K562 (cell line): Measurements from ENCODE around the gene ARHGAP18. TPM values are rescaled to one million over a fixed set of nuclear protein-coding genes. Genes with fewer than 3 reads are reported as not detected.

Experiments
- ATAC-seq: fragments of 200-7000 bp; cut with Tn5 transposase; 3 replicates; pipeline ENCODE4 v1.9.1; 2020; ENCODE audit warnings: moderate library complexity
- BruUV-seq: library from RNA; stranded (reverse); fragments of 400-500 nt; replicated peaks from 2 replicates; lab custom pipeline; 2021; lab: Mats Ljungman, UMichigan
- CTCF ChIA-PET: fragments of 300-600 bp; formaldehyde crosslinking; extraction: SDS; loops from one replicate; lab custom pipeline; 2021; ENCODE audit warnings: low intra/inter-chr PET ratio; lab: Yijun Ruan, JAX
- POLR2A ChIA-PET: fragments of 300-600, 350-650 bp; sonication (Branson Sonifier 250); formaldehyde crosslinking; extraction: SDS; loops from one replicate; lab custom pipeline; 2021; ENCODE audit warnings: antibody characterized with exemption, inconsistent platforms; lab: Yijun Ruan, JAX
- DNase-seq, 4 experiments: peaks; one replicate each; pipeline versions ENCODE4 v3.0.0 to v3.0.0-alpha.2; 2011 to 2018; ENCODE audit warnings: low spot score in 3 of 4, mixed read lengths in 3 of 4; ENCODE audit errors: extremely low read depth in 1 of 4
- FAIRE-seq: peaks from 2 replicates; lab custom pipeline; 2011; peaks lifted over from hg19 to GRCh38; lab: Jason Lieb, UNC
- H2AFZ ChIP-seq: 2 replicates; pipeline ENCODE4 v1.6.0; 2011; ENCODE audit warnings: low read depth, low read length, control low read depth, inconsistent platforms
- H3K27ac ChIP-seq: fragments of 200-600 bp; 3 replicates; pipeline ENCODE4 v1.8.0; 2011; ENCODE audit warnings: low read depth, mild to moderate bottlenecking, control low read depth, inconsistent platforms, low read length, moderate library complexity, mixed read lengths; ENCODE audit errors: extremely low read depth
- H3K27me3 ChIP-seq, 2 experiments: fragments of 300-600 bp in 1 of 2; 2 replicates in 1 of 2; 3 replicates in 1 of 2; pipeline versions ENCODE4 v1.6.0 to v1.8.0; 2011; ENCODE audit warnings: inconsistent platforms in 2 of 2, low read length in 2 of 2, mild to moderate bottlenecking in 1 of 2, mixed read lengths in 1 of 2, moderate library complexity in 1 of 2; ENCODE audit not compliant: control insufficient read depth in 2 of 2, insufficient read depth in 2 of 2
- H3K36me3 ChIP-seq: fragments of 300-600 bp; 3 replicates; pipeline ENCODE4 v1.8.0; 2011; ENCODE audit warnings: mild to moderate bottlenecking, low read length, inconsistent platforms; ENCODE audit not compliant: control insufficient read depth, insufficient read depth
- H3K4me1 ChIP-seq, 2 experiments: fragments of 200-600 bp in 1 of 2; replicated peaks in 1 of 2; 2 replicates in 1 of 2; 3 replicates in 1 of 2; pipeline versions ENCODE4 v1.5.1 to v1.8.0; 2011; ENCODE audit warnings: inconsistent platforms in 2 of 2, low read length in 2 of 2, mild to moderate bottlenecking in 1 of 2, mixed read lengths in 1 of 2, moderate library complexity in 1 of 2; ENCODE audit not compliant: control insufficient read depth in 2 of 2, insufficient read depth in 2 of 2
- H3K4me2 ChIP-seq: 2 replicates; pipeline ENCODE4 v1.6.1; 2011; ENCODE audit warnings: low read length, control low read depth, inconsistent platforms, mixed read lengths; ENCODE audit not compliant: insufficient read depth
- H3K4me3 ChIP-seq: fragments of 200-600 bp; sonication (generic), shearing (Covaris generic); 2 replicates; pipeline ENCODE4 v1.5.1; 2016; ENCODE audit warnings: control low read depth, inconsistent platforms
- H3K79me2 ChIP-seq: fragments of 200-600 bp; 3 replicates; pipeline ENCODE4 v1.8.0; 2011; ENCODE audit warnings: low read length, inconsistent platforms; ENCODE audit not compliant: control insufficient read depth, insufficient read depth
- H3K9ac ChIP-seq, 2 experiments: 2 replicates each; pipeline versions ENCODE4 v1.6.0 to v1.6.1; 2011; ENCODE audit warnings: low read depth in 2 of 2, low read length in 2 of 2, control low read depth in 1 of 2, inconsistent platforms in 1 of 2, mild to moderate bottlenecking in 1 of 2, mixed read lengths in 1 of 2; ENCODE audit not compliant: insufficient read depth in 1 of 2
- H3K9me1 ChIP-seq: one replicate; pipeline ENCODE4 v1.6.0; 2011; ENCODE audit warnings: inconsistent platforms, mild to moderate bottlenecking, low read length, moderate library complexity; ENCODE audit not compliant: control insufficient read depth, insufficient read depth
- H3K9me3 ChIP-seq: replicated peaks from 2 replicates; pipeline ENCODE4 v1.5.1; 2011; ENCODE audit warnings: low read depth, low read length, inconsistent platforms; ENCODE audit not compliant: control insufficient read depth, insufficient read depth
- H4K20me1 ChIP-seq: replicated peaks from 2 replicates; pipeline ENCODE4 v1.6.1; 2011; ENCODE audit warnings: low read length, inconsistent platforms, mixed read lengths; ENCODE audit not compliant: control insufficient read depth, insufficient read depth
- HMGXB4 ChIP-seq: sonication (generic); formaldehyde crosslinking; IDR thresholded peaks from 2 replicates; pipeline ENCODE4 v1.8.1; 2023; ENCODE audit warnings: mild to moderate bottlenecking, missing genetic modification reagents
- HNRNPH1 ChIP-seq: fragments of 200-400 bp; formaldehyde crosslinking; optimal IDR thresholded peaks from 2 replicates; pipeline ENCODE3; 2017; ENCODE audit warnings: low read depth, mild to moderate bottlenecking, low read length, moderate library complexity
- POLR2B ChIP-seq: fragments of 450-650 bp; IDR thresholded peaks from 2 replicates; pipeline ENCODE4 v1.6.1; 2018; ENCODE audit warnings: low read depth; ENCODE audit not compliant: partially characterized antibody
- PPARD ChIP-seq: fragments of 250-450 bp; sonication (Bioruptor Pico); IDR thresholded peaks from 2 replicates; pipeline ENCODE4 v1.8.0; 2022; ENCODE audit warnings: inconsistent platforms, mild to moderate bottlenecking, moderate library complexity
- SMAD4 ChIP-seq: fragments of 250-450 bp; sonication (Bioruptor Pico); conservative IDR thresholded peaks from 2 replicates; pipeline ENCODE4 v1.8.0; 2021; ENCODE audit warnings: inconsistent platforms, mild to moderate bottlenecking, moderate library complexity
- ZNF232 ChIP-seq: sonication (generic); formaldehyde crosslinking; IDR thresholded peaks from 2 replicates; pipeline ENCODE4 v1.8.0; 2022; ENCODE audit warnings: mild to moderate bottlenecking, missing genetic modification reagents
- WGBS: fragments of 100-300 bp; shearing (Covaris generic); methylation state at CpG from one replicate; pipeline ENCODE4 v1.1.6; 2016; ENCODE audit warnings: low coverage, mixed read lengths; ENCODE audit not compliant: insufficient coverage; ENCODE audit errors: missing lambda C conversion rate; 5-methylcytosine and 5-hydroxymethylcytosine counted together
- in situ Hi-C: fragments of 300-500 bp; cut with MboI; formaldehyde crosslinking; loops from 4 replicates; pipeline ENCODE4 v1.15.0; 2018; ENCODE audit warnings: inconsistent platforms, mixed read lengths
- intact Hi-C: fragments of 100-400 bp; cut with micrococcal nuclease; formaldehyde crosslinking; loops from 2 replicates; pipeline ENCODE4 v1.14.2; 2022
- polyA plus RNA-seq, 8 experiments: library from polyadenylated mRNA; depleted of rRNA in 4 of 8; stranded (reverse) in 5 of 8; unstranded in 3 of 8; fragments of >200 nt; fragmentation: Nextera tagmentation in 2 of 8; fragmentation: Illumina TruSeq in 1 of 8; extraction: Ambion mirVana in 2 of 8; extraction: Trizol in 1 of 8; gene quantifications; 2 replicates each; pipeline versions ENCODE4 v1.2.1 to v1.2.3, GENCODE V29; 2011 to 2014; ENCODE audit warnings: inconsistent platforms in 1 of 8, missing spikeins in 1 of 8
- total RNA-seq, 7 experiments: library from RNA; depleted of rRNA in 6 of 7; stranded (reverse); fragments of >200 nt in 6 of 7; fragmentation: Illumina TruSeq in 2 of 7; extraction: Trizol in 2 of 7; gene quantifications; 2 replicates each; pipeline versions ENCODE4 v1.2.1 to v1.2.3, GENCODE V29; 2011 to 2021; ENCODE audit warnings: low replicate concordance in 1 of 7
- TF ChIP-seq, protein P1 (sequence below), 2 experiments: IDR thresholded peaks; 2 replicates each; pipeline ENCODE4 v1.6.1; 2011; ENCODE audit warnings: borderline replicate concordance in 1 of 2, control low read depth in 1 of 2, low read depth in 1 of 2, low read length in 1 of 2, mild to moderate bottlenecking in 1 of 2, mixed read lengths in 1 of 2, moderate library complexity in 1 of 2; ENCODE audit not compliant: insufficient read depth in 1 of 2, insufficient read length in 1 of 2, poor library complexity in 1 of 2, severe bottlenecking in 1 of 2; ENCODE audit errors: extremely low read depth in 1 of 2

Gene ARHGAP18
- total and polyA plus RNA-seq, 9 of the 15 experiments (the other 6 are each of a cell fraction or from before 2014, with no cell fraction given), result 13.3 to 29.7 (median 21.1) TPM

GRCh38 chr6:129657483-129657882 is 52.5 kb downstream of the ARHGAP18 start:
- FAIRE-seq, result no peak

More at GRCh38 chr6:129657483-129657882, 52.5 kb downstream of the ARHGAP18 start:
- WGBS, result 89% methylated on average over 3 of the region's 3 CpGs
- in situ Hi-C loops (no loop called here), intact Hi-C loops (no loop called here)
- Histone ChIP-seq H3K9ac (no peak overlapping the region), H3K4me1 (peaks cover 12 to 23% of the 10 kb centered on the region in 2 experiments; a peak in 4 of 5 replicates), H3K36me3 (no peaks in the 10 kb centered on the region), H3K79me2 (peaks cover 47% of the 10 kb centered on the region), H3K27me3 (no peaks in the 10 kb centered on the region), H2AFZ (no peak overlapping the region), H3K4me3 (no peak overlapping the region), H3K9me1 (no peaks in the 10 kb centered on the region), H3K27ac (no peak overlapping the region), H4K20me1 (no peaks in the 10 kb centered on the region), H3K9me3 (no peaks in the 10 kb centered on the region), H3K4me2 (no peak overlapping the region)
- ChIA-PET POLR2A (interaction anchor here (0.6 to 1.2 kb wide), 2 partner anchors 27 to 73 kb away, joined by 3 read pairs; no protein-coding TSS in a partner anchor), CTCF (no interaction called here)
- DNase-seq, result no peak
- no peak for ATAC-seq
- TF ChIP-seq ZNF232 (no peak), POLR2B (no peak), HMGXB4 (CRISPR knock-in tag) (no peak), SMAD4 (CRISPR knock-in tag) (no peak), HNRNPH1 (no peak), PPARD (CRISPR knock-in tag) (no peak)
- TF ChIP-seq, protein P1, sequence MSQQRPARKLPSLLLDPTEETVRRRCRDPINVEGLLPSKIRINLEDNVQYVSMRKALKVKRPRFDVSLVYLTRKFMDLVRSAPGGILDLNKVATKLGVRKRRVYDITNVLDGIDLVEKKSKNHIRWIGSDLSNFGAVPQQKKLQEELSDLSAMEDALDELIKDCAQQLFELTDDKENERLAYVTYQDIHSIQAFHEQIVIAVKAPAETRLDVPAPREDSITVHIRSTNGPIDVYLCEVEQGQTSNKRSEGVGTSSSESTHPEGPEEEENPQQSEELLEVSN (IDR thresholded peaks at IDR 0.05; ENCODE audit: borderline replicate concordance in 1 of 2, extremely low read depth in 1 of 2, insufficient read depth in 1 of 2, insufficient read length in 1 of 2, low read depth in 1 of 2, low read length in 1 of 2, poor library complexity in 1 of 2, severe bottlenecking in 1 of 2), result no peak
- BruUV-seq, result no TSS peak
